ENCODE data around the gene PKHD1.
"Not testable (repeated sequence)": the region's sequence is repeated elsewhere in the genome, so short reads cannot be mapped to it uniquely, and the experiment has no call there.

The PKHD1 gene

GRCh38 chr6:51918347-51918746 is 169.1 kb downstream of the PKHD1 start:
- not testable (repeated sequence) for H3K27ac Mint-ChIP-seq; H3K9me3 Mint-ChIP-seq; H3K4me3 Mint-ChIP-seq; H3K36me3 Mint-ChIP-seq (ENCODE audit: low read depth); H3K4me1 Mint-ChIP-seq (ENCODE audit: low read depth); H3K27me3 Mint-ChIP-seq

GRCh38 chr6:51915098-51915497 is 172.3 kb downstream of the PKHD1 start:
- Mint-ChIP-seq H3K27ac (no peak overlapping the region), H3K4me1 (ENCODE audit: low read depth) (no peaks in the 10 kb centered on the region), H3K36me3 (ENCODE audit: low read depth) (no peaks in the 10 kb centered on the region), H3K27me3 (no peaks in the 10 kb centered on the region), H3K9me3 (no peaks in the 10 kb centered on the region), H3K4me3 (no peak overlapping the region)

- Mint-ChIP-seq H3K27me3 (no peaks in the 10 kb centered on the region), H3K9me3 (no peaks in the 10 kb centered on the region), H3K36me3 (ENCODE audit: low read depth) (no peaks in the 10 kb centered on the region), H3K27ac (no peak overlapping the region), H3K4me3 (no peak overlapping the region), H3K4me1 (ENCODE audit: low read depth) (no peaks in the 10 kb centered on the region)
Observed at GRCh38 chr6:51913265-51913664, 174.1 kb downstream of the PKHD1 start.

GRCh38 chr6:51910851-51911250 is 176.6 kb downstream of the PKHD1 start:
- no peaks in the 10 kb centered on the region for H3K36me3 Mint-ChIP-seq (ENCODE audit: low read depth)
- no peak overlapping the region for H3K27ac Mint-ChIP-seq
- H3K4me3 Mint-ChIP-seq = no peak overlapping the region
- no peaks in the 10 kb centered on the region for H3K27me3 Mint-ChIP-seq
- no peaks in the 10 kb centered on the region for H3K4me1 Mint-ChIP-seq (ENCODE audit: low read depth)
- no peaks in the 10 kb centered on the region for H3K9me3 Mint-ChIP-seq

- H3K27me3 Mint-ChIP-seq = no peaks in the 10 kb centered on the region
- H3K9me3 Mint-ChIP-seq = no peaks in the 10 kb centered on the region
- H3K27ac Mint-ChIP-seq = no peak overlapping the region
- no peaks in the 10 kb centered on the region for H3K36me3 Mint-ChIP-seq (ENCODE audit: low read depth)
- H3K4me3 Mint-ChIP-seq = no peak overlapping the region
- no peaks in the 10 kb centered on the region for H3K4me1 Mint-ChIP-seq (ENCODE audit: low read depth)
Observed at GRCh38 chr6:51908243-51908642, 179.2 kb downstream of the PKHD1 start.

- no peaks in the 10 kb centered on the region for H3K4me1 Mint-ChIP-seq (ENCODE audit: low read depth)
- H3K9me3 Mint-ChIP-seq = no peaks in the 10 kb centered on the region
- no peaks in the 10 kb centered on the region for H3K27me3 Mint-ChIP-seq
- no peak overlapping the region for H3K4me3 Mint-ChIP-seq
- H3K27ac Mint-ChIP-seq = no peak overlapping the region
- no peaks in the 10 kb centered on the region for H3K36me3 Mint-ChIP-seq (ENCODE audit: low read depth)
Observed at GRCh38 chr6:51901766-51902764, 185.3 kb downstream of the PKHD1 start.

GRCh38 chr6:51893366-51893765 is 194.0 kb downstream of the PKHD1 start:
- Mint-ChIP-seq H3K9me3 (no peaks in the 10 kb centered on the region), H3K4me3 (no peak overlapping the region), H3K4me1 (ENCODE audit: low read depth) (no peaks in the 10 kb centered on the region), H3K36me3 (ENCODE audit: low read depth) (no peaks in the 10 kb centered on the region), H3K27me3 (no peaks in the 10 kb centered on the region), H3K27ac (no peak overlapping the region)

- Mint-ChIP-seq H3K27me3 (no peaks in the 10 kb centered on the region), H3K36me3 (ENCODE audit: low read depth) (no peaks in the 10 kb centered on the region), H3K27ac (no peak overlapping the region), H3K4me3 (no peak overlapping the region), H3K4me1 (ENCODE audit: low read depth) (no peaks in the 10 kb centered on the region), H3K9me3 (no peaks in the 10 kb centered on the region)
Observed at GRCh38 chr6:51892750-51893149, 194.7 kb downstream of the PKHD1 start.

- H3K27me3 Mint-ChIP-seq = no peaks in the 10 kb centered on the region
- H3K4me1 Mint-ChIP-seq (ENCODE audit: low read depth) = no peaks in the 10 kb centered on the region
- H3K27ac Mint-ChIP-seq = no peak overlapping the region
- H3K9me3 Mint-ChIP-seq = no peaks in the 10 kb centered on the region
- no peaks in the 10 kb centered on the region for H3K36me3 Mint-ChIP-seq (ENCODE audit: low read depth)
- H3K4me3 Mint-ChIP-seq = no peak overlapping the region
Observed at GRCh38 chr6:51892339-51892738, 195.1 kb downstream of the PKHD1 start.

GRCh38 chr6:51891784-51892183 is 195.6 kb downstream of the PKHD1 start:
- Mint-ChIP-seq H3K4me3 (no peak overlapping the region), H3K27me3 (no peaks in the 10 kb centered on the region), H3K36me3 (ENCODE audit: low read depth) (no peaks in the 10 kb centered on the region), H3K4me1 (ENCODE audit: low read depth) (no peaks in the 10 kb centered on the region), H3K27ac (no peak overlapping the region), H3K9me3 (no peaks in the 10 kb centered on the region)

- no peaks in the 10 kb centered on the region for H3K27me3 Mint-ChIP-seq
- no peaks in the 10 kb centered on the region for H3K36me3 Mint-ChIP-seq (ENCODE audit: low read depth)
- no peak overlapping the region for H3K27ac Mint-ChIP-seq
- H3K9me3 Mint-ChIP-seq = no peaks in the 10 kb centered on the region
- H3K4me3 Mint-ChIP-seq = no peak overlapping the region
- no peaks in the 10 kb centered on the region for H3K4me1 Mint-ChIP-seq (ENCODE audit: low read depth)
Observed at GRCh38 chr6:51887859-51888258, 199.6 kb downstream of the PKHD1 start.

GRCh38 chr6:51885957-51886356 is 201.5 kb downstream of the PKHD1 start:
- Mint-ChIP-seq H3K4me3 (no peak overlapping the region), H3K9me3 (no peaks in the 10 kb centered on the region), H3K27ac (no peak overlapping the region), H3K36me3 (ENCODE audit: low read depth) (no peaks in the 10 kb centered on the region), H3K27me3 (no peaks in the 10 kb centered on the region), H3K4me1 (ENCODE audit: low read depth) (no peaks in the 10 kb centered on the region)

- H3K27me3 Mint-ChIP-seq = peaks cover 6% of the 10 kb centered on the region
- no peaks in the 10 kb centered on the region for H3K36me3 Mint-ChIP-seq (ENCODE audit: low read depth)
- H3K4me3 Mint-ChIP-seq = no peak overlapping the region
- no peak overlapping the region for H3K27ac Mint-ChIP-seq
- no peaks in the 10 kb centered on the region for H3K4me1 Mint-ChIP-seq (ENCODE audit: low read depth)
- no peaks in the 10 kb centered on the region for H3K9me3 Mint-ChIP-seq
Observed at GRCh38 chr6:51868591-51869355, 218.6 kb downstream of the PKHD1 start.

- H3K9me3 Mint-ChIP-seq = no peaks in the 10 kb centered on the region
- H3K27me3 Mint-ChIP-seq = peaks cover 6% of the 10 kb centered on the region
- no peaks in the 10 kb centered on the region for H3K4me1 Mint-ChIP-seq (ENCODE audit: low read depth)
- H3K36me3 Mint-ChIP-seq (ENCODE audit: low read depth) = no peaks in the 10 kb centered on the region
- H3K27ac Mint-ChIP-seq = no peak overlapping the region
- no peak overlapping the region for H3K4me3 Mint-ChIP-seq
Observed at GRCh38 chr6:51866867-51867266, 220.5 kb downstream of the PKHD1 start.

GRCh38 chr6:51865996-51866395 is 221.4 kb downstream of the PKHD1 start:
- Mint-ChIP-seq H3K4me3 (no peak overlapping the region), H3K9me3 (no peaks in the 10 kb centered on the region), H3K4me1 (ENCODE audit: low read depth) (no peaks in the 10 kb centered on the region), H3K36me3 (ENCODE audit: low read depth) (no peaks in the 10 kb centered on the region), H3K27ac (no peak overlapping the region), H3K27me3 (peaks cover 6% of the 10 kb centered on the region)
